ENCODE data around the gene ZSCAN31. TPM values are rescaled to one million over a fixed set of nuclear protein-coding genes. Genes with fewer than 3 reads are reported as not detected.

Gene ZSCAN31
- total and polyA plus RNA-seq, 9 of the 15 experiments (the other 6 are each of a cell fraction or from before 2014, with no cell fraction given), result 3.9 to 12.1 (median 7.0) TPM

- TF ChIP-seq CBFB (CRISPR knock-in tag; IDR thresholded peaks at IDR 0.05), result no peak
- TF ChIP-seq GTF2E2 (tag; IDR thresholded peaks at IDR 0.05), result no peak; the same call in 1 of the 2 replicates
- peak; percentile 76 for TF ChIP-seq ELF1 (tag; IDR thresholded peaks at IDR 0.05)
- TF ChIP-seq MYBL2 (IDR thresholded peaks at IDR 0.05; ENCODE audit: low read depth), result no peak
- TF ChIP-seq MYBL2 (CRISPR knock-in tag; IDR thresholded peaks at IDR 0.05; ENCODE audit: borderline replicate concordance), result no peak
- TF ChIP-seq FOXK2 (conservative IDR thresholded peaks at IDR 0.05 in 1 of 2, IDR thresholded peaks at IDR 0.05 in 1 of 2; ENCODE audit: low read depth in 2 of 2), result peak in 1 of 2 experiments; percentile 50; a peak in 2 of 4 replicates
- peak; percentile 74 for TF ChIP-seq ARID1B (IDR thresholded peaks at IDR 0.05)
- TF ChIP-seq CEBPB (tag; IDR thresholded peaks at IDR 0.05), result peak; percentile 73
- TF ChIP-seq EGR1 (conservative IDR thresholded peaks at IDR 0.05), result no peak
- TF ChIP-seq MCM3 (IDR thresholded peaks at IDR 0.05), result no peak
- 0 out of 2 replicates have a peak, but pooled peaks have one; percentile 24 for TF ChIP-seq ZNF518B (CRISPR knock-in tag; IDR thresholded peaks at IDR 0.05)
- peak; percentile 98 for TF ChIP-seq ZNF79 (CRISPR knock-in tag; IDR thresholded peaks at IDR 0.05; ENCODE audit: low read depth)
- peak; percentile 100 for TF ChIP-seq CREB3 (tag; conservative IDR thresholded peaks at IDR 0.05; ENCODE audit: low read depth)
- peak; percentile 100 for TF ChIP-seq ZNF395 (CRISPR knock-in tag; IDR thresholded peaks at IDR 0.05)
- TF ChIP-seq POLR3G (IDR thresholded peaks at IDR 0.05; ENCODE audit: extremely low read depth, insufficient read length, insufficient replicate concordance), result no peak
- TF ChIP-seq PYGO2 (tag; IDR thresholded peaks at IDR 0.05), result peak; percentile 99
- peak; percentile 83 for TF ChIP-seq RFX5 (IDR thresholded peaks at IDR 0.05; ENCODE audit: low read depth, low read length)
- no peak for TF ChIP-seq ZNF384 (IDR thresholded peaks at IDR 0.05; ENCODE audit: low read depth, low read length)
- no peak for TF ChIP-seq MEF2A (IDR thresholded peaks at IDR 0.05; ENCODE audit: control insufficient read depth, low read depth, low read length)
- peak; percentile 97 for TF ChIP-seq HBP1 (CRISPR knock-in tag; IDR thresholded peaks at IDR 0.05)
- TF ChIP-seq SNIP1 (IDR thresholded peaks at IDR 0.05; ENCODE audit: low read depth), result no peak
- peak; percentile 92 for TF ChIP-seq ZFPM2 (CRISPR knock-in tag; IDR thresholded peaks at IDR 0.05)
These were observed 18.2 kb upstream of the ZSCAN31 start (continued) for GRCh38 chr6:28353981-28354676.

Data from K562 (cell line).